Natural killer cell (primary cell): ENCODE data around the gene SGCB. TPM values are rescaled to one million over a fixed set of nuclear protein-coding genes. Genes with fewer than 3 reads are reported as not detected.

ENCODE experiments used
- ATAC-seq, 3 donors: fragments of 150-1000 bp in 2 of 3; fragments of 200-7000 bp in 1 of 3; cut with Tn5 transposase; 1 replicate in 1 of 3; 2 replicates in 2 of 3; pipeline ENCODE4 v1.10.0; 2021; ENCODE audit warnings: mild to moderate bottlenecking in 2 of 3, moderate library complexity in 2 of 3
- DNase-seq, 2 donors: peaks; one replicate each; pipeline versions ENCODE4 v3.0.0 to v3.0.0-alpha.2; 2013 to 2021; ENCODE audit warnings: mixed read lengths in 1 of 2
- H3K27ac ChIP-seq: one replicate; pipeline ENCODE4 v1.5.1; 2013; ENCODE audit warnings: mild to moderate bottlenecking, low read length
- H3K27me3 ChIP-seq: one replicate; pipeline ENCODE4 v1.6.1; 2013; ENCODE audit warnings: low read length; ENCODE audit not compliant: control insufficient read depth, insufficient read depth
- H3K36me3 ChIP-seq: one replicate; pipeline ENCODE4 v1.6.1; 2013; ENCODE audit warnings: low read length; ENCODE audit not compliant: control insufficient read depth, insufficient read depth
- H3K4me1 ChIP-seq: one replicate; pipeline ENCODE4 v1.6.1; 2013; ENCODE audit warnings: low read length; ENCODE audit not compliant: control insufficient read depth, insufficient read depth
- H3K4me3 ChIP-seq: one replicate; pipeline ENCODE4 v1.5.1; 2013; ENCODE audit warnings: low read length
- H3K9me3 ChIP-seq: one replicate; pipeline ENCODE4 v1.6.1; 2013; ENCODE audit warnings: low read length; ENCODE audit not compliant: control insufficient read depth, insufficient read depth
- H3K27ac Mint-ChIP-seq, 2 donors: one replicate each; pipeline ENCODE4 v1.8.0; 2022; ENCODE audit warnings: mild to moderate bottlenecking in 2 of 2, mixed read lengths in 2 of 2, moderate library complexity in 1 of 2
- H3K27me3 Mint-ChIP-seq, 2 donors: one replicate each; pipeline ENCODE4 v1.8.0; 2022; ENCODE audit warnings: low read depth in 2 of 2, mixed read lengths in 2 of 2
- H3K36me3 Mint-ChIP-seq: one replicate; pipeline ENCODE4 v1.8.0; 2022; ENCODE audit warnings: mixed read lengths
- H3K4me1 Mint-ChIP-seq, 2 donors: one replicate each; pipeline ENCODE4 v1.8.0; 2022; ENCODE audit warnings: mixed read lengths in 2 of 2
- H3K4me3 Mint-ChIP-seq: one replicate; pipeline ENCODE4 v1.8.0; 2022; ENCODE audit warnings: mild to moderate bottlenecking, moderate library complexity, mixed read lengths
- H3K9me3 Mint-ChIP-seq, 2 donors: one replicate each; pipeline ENCODE4 v1.8.0; 2022; ENCODE audit warnings: mixed read lengths in 2 of 2
- WGBS: methylation state at CpG from one replicate; pipeline ENCODE4 v1.1.7; 2013; ENCODE audit warnings: missing lambda C conversion rate; ENCODE audit not compliant: insufficient coverage; 5-methylcytosine and 5-hydroxymethylcytosine counted together
- intact Hi-C: fragments of 100-400 bp; cut with micrococcal nuclease; formaldehyde crosslinking; loops from one replicate; pipeline ENCODE4 v1.14.2; 2022
- total RNA-seq, 4 donors: library from RNA; stranded (reverse); fragments of 120-200 nt in 1 of 4; gene quantifications; one replicate each; pipeline versions ENCODE4 v1.2.3 to v1.2.4, GENCODE V29; 2013 to 2022
- TF ChIP-seq, protein P1 (sequence below): fragments of 200-600 bp; IDR thresholded peaks from one replicate; pipeline ENCODE4 v1.8.0; 2022; ENCODE audit warnings: antibody characterized with exemption

Gene SGCB
- total RNA-seq, 3 donors from 2014 or later (not counting 1 experiment from before 2014, with no cell fraction given): 0.14 to 1.6 (median 0.68) TPM

DNA sequence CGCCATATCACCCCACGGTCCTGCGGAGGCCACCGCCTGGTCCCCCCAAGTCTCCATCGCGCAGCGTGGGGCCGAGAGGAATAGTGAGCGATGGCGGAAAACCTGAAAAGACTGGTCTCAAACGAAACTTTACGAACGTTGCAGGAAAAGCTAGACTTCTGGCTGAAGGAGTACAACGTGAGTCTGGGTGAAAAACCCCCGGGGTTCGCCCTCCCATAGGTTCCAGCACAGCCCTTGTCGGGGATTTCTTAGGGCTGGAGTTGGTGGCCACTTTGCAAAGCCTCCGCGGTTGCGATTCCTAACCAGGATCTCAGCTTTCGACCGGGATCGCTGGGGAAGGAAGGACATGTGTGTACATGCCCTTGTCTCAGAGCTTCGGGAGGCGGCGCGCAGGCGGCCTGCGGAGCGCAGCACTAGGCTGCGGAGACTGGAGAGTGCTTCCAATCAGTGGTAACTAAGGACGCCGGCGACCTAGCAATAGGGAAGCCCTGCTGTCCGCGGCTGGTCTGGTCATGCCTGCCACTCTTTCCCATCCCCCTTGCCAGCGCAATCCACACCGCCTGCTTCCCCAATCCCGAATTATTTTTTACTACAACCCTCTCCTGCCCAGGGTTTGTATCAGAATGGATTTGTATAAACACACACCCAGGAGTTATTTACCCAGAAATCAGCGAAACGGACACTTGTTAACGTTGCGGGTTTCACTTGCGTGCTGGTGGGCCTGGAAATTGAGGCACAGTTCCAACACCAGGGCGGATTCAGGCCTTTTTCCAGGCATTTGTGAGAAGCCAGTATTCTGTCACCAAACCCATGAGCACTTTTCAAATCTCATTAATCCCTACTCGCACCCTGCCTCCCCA, 13.7 kb upstream of the SGCB start:
- TF ChIP-seq, protein P1, sequence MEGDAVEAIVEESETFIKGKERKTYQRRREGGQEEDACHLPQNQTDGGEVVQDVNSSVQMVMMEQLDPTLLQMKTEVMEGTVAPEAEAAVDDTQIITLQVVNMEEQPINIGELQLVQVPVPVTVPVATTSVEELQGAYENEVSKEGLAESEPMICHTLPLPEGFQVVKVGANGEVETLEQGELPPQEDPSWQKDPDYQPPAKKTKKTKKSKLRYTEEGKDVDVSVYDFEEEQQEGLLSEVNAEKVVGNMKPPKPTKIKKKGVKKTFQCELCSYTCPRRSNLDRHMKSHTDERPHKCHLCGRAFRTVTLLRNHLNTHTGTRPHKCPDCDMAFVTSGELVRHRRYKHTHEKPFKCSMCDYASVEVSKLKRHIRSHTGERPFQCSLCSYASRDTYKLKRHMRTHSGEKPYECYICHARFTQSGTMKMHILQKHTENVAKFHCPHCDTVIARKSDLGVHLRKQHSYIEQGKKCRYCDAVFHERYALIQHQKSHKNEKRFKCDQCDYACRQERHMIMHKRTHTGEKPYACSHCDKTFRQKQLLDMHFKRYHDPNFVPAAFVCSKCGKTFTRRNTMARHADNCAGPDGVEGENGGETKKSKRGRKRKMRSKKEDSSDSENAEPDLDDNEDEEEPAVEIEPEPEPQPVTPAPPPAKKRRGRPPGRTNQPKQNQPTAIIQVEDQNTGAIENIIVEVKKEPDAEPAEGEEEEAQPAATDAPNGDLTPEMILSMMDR: no peak
- H3K27ac ChIP-seq: no peak overlapping the region
- no peak for ATAC-seq
- H3K4me1 ChIP-seq: peaks cover 7% of the 10 kb centered on the region
- peaks cover 4% of the 10 kb centered on the region for H3K9me3 ChIP-seq
- H3K27me3 ChIP-seq: peaks cover 17% of the 10 kb centered on the region
- no peak for DNase-seq
- Mint-ChIP-seq H3K36me3 (peaks cover 5% of the 10 kb centered on the region), H3K4me3 (no peak overlapping the region), H3K27ac (no peak overlapping the region), H3K27me3 (peaks cover 38 to 45% of the 10 kb centered on the region in 2 donors), H3K9me3 (peaks cover 0 to 4% of the 10 kb centered on the region in 2 donors), H3K4me1 (no peaks in the 10 kb centered on the region)
- H3K36me3 ChIP-seq: no peaks in the 10 kb centered on the region
- WGBS: 4% methylated on average over 46 of the region's 46 CpGs
- intact Hi-C loops: no loop called here
- no peak overlapping the region for H3K4me3 ChIP-seq

DNA sequence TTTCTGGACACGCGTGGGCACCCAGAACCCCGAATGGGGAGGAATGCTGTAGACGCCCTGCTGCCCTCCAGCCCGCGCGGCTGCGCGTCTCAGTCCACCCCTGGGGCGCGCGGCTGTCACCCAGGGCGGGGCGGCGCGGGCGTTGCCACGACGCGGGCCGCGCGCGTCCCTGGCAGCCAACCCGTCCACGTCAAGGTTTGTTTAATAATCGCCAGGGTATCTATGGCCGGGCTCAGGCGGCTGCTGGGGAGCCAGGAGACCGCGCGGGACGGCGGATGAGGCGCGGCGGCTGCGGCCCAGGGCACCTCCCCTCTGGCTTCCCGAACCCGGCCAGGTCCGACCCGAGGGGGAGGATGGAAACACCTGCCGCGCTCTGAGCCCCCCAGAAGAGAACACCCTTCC, 13.1 kb upstream of the SGCB start, which contains the start of gene SPATA18:
TSS of gene SPATA18 (plus strand) at position 92 of the 402 bp plus-strand sequence. CDS start 401 bp downstream, outside the sequence.
- H3K27me3 Mint-ChIP-seq: peaks cover 37 to 45% of the 10 kb centered on the region in 2 donors
- H3K27me3 ChIP-seq: peaks cover 17% of the 10 kb centered on the region
- DNase-seq (no peak), ATAC-seq (no peak)
- intact Hi-C loops: no loop called here
- peaks cover 7% of the 10 kb centered on the region for H3K4me1 ChIP-seq
- WGBS: 2% methylated on average over 44 of the region's 44 CpGs
- no peak within 1 kb of the TSS for H3K4me3 ChIP-seq
- H3K36me3 Mint-ChIP-seq: peaks cover 5% of the 10 kb centered on the region
- H3K36me3 ChIP-seq: no peaks in the 10 kb centered on the region
- H3K9me3 Mint-ChIP-seq: peaks cover 0 to 4% of the 10 kb centered on the region in 2 donors
- H3K9me3 ChIP-seq: peaks cover 4% of the 10 kb centered on the region
- H3K27ac ChIP-seq: no peak within 1 kb of the TSS
- H3K27ac Mint-ChIP-seq: no peak within 1 kb of the TSS
- TF ChIP-seq, protein P1: no peak
- H3K4me3 Mint-ChIP-seq: no peak within 1 kb of the TSS
- no peaks in the 10 kb centered on the region for H3K4me1 Mint-ChIP-seq

DNA sequence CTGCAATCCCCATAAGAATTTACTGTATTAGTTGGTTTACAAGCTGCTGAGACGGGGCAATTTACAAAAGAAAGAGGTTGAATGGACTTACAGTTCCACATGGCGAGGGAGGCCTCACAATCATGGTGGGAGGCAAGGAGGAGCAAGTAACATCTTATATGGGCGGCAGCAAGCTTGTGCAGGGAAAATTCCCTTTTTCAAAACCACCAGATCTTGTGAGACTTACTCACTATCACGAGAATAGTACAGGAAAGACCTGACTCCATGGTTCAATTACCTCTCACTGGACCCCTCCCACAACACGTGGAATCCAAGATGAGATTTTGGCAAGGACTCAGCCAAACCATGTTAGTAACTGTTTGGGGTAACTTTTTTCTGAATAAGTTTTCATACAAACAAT, 11.2 kb upstream of the SGCB start:
- no peak overlapping the region for H3K27ac ChIP-seq
- DNase-seq: no peak
- Mint-ChIP-seq H3K27ac (no peak overlapping the region), H3K4me3 (no peak overlapping the region), H3K27me3 (peaks cover 33 to 44% of the 10 kb centered on the region in 2 donors), H3K36me3 (peaks cover 5% of the 10 kb centered on the region), H3K4me1 (no peaks in the 10 kb centered on the region), H3K9me3 (peaks cover 0 to 4% of the 10 kb centered on the region in 2 donors)
- no peaks in the 10 kb centered on the region for H3K36me3 ChIP-seq
- peaks cover 7% of the 10 kb centered on the region for H3K4me1 ChIP-seq
- intact Hi-C loops: no loop called here
- no peak for ATAC-seq
- peaks cover 19% of the 10 kb centered on the region for H3K27me3 ChIP-seq
- peaks cover 4% of the 10 kb centered on the region for H3K9me3 ChIP-seq
- no peak overlapping the region for H3K4me3 ChIP-seq
- TF ChIP-seq, protein P1: no peak
- WGBS: 73% methylated on average over 5 of the region's 5 CpGs
